ENCODE results near the gene MYBPH.

Gene MYBPH

DNA sequence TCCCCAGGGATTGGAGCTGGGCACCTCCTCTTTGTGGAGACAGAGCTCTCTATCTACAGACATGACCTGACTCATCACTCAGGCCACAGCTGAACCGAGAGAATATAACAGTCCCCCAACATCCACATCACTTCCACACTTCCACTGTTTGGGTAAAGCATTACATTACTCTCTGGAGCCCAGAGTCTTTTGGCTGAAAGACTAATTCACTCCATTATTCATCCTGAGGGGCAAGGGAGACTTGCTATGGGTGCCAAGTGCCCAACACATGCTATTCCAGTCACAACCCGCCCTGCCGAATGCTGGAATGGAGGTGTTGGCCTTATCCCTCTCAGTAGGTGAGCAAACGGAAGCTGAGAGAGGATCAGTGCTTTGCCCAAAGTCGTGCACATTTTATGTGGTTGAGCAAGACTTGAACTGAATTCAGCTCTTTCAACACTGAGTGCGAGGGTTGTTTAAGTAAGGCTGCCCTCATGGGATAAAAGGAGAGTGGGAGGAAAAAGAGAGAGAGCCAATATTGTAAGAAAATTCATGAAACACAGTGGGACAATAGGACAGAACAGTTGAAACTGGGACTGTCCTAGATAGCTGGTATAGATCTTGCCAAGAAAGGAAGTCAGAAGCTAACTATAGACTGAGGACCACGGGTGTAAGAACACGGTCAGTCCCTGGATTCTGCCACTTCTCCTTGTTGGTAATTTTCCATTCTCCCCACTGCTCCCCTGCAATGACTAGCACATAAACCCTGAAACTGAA, 24.4 kb upstream of the MYBPH start:
- no peak for DNase-seq

GRCh38 chr1:203199481-203199815, 23.8 kb upstream of the MYBPH start:
- DNase-seq, result no peak

GRCh38 chr1:203199002-203199401, 23.4 kb upstream of the MYBPH start:
- DNase-seq, result no peak

DNA sequence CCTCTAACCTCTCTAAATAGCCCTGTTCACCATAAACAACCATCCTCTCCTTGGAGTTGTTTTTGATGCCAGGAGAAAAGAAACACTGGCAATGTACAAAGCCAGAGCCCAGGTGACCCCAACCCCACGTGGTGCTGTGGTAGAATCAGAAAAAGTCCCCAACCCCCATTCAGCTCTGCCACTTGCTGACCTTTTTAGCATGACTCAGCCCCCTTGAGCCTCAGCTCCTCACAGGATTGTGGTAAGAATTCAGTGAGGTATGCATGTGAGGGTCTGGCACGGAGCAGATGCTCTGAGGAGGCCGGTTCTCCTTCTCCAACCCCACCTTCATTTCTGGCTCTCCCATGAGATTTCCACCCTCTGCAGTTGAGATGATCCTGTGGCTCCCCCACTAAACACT, 22.0 kb upstream of the MYBPH start:
- DNase-seq, result no peak

GRCh38 chr1:203196371-203196770, 20.7 kb upstream of the MYBPH start:
- DNase-seq, result no peak

GRCh38 chr1:203190949-203191348, 15.3 kb upstream of the MYBPH start:
- no peak for DNase-seq

GRCh38 chr1:203189951-203190352, 14.3 kb upstream of the MYBPH start:
- DNase-seq, result no peak

GRCh38 chr1:203188686-203189232, 13.1 kb upstream of the MYBPH start:
- DNase-seq, result no peak

GRCh38 chr1:203187689-203188264, 12.2 kb upstream of the MYBPH start:
- no peak for DNase-seq

GRCh38 chr1:203187304-203187685, 11.7 kb upstream of the MYBPH start:
- DNase-seq, result no peak

- no peak for DNase-seq
These were observed 11.0 kb upstream of the MYBPH start, which contains the start of gene CHI3L1 for GRCh38 chr1:203186446-203187303. TSS of gene CHI3L1 (minus strand) at chr1:203186704. CDS start at chr1:203186623, 81 bp downstream.

- no peak for DNase-seq
These were observed 10.4 kb upstream of the MYBPH start for GRCh38 chr1:203186091-203186445.

GRCh38 chr1:203185585-203185984, 10.0 kb upstream of the MYBPH start:
- no peak for DNase-seq

DNA sequence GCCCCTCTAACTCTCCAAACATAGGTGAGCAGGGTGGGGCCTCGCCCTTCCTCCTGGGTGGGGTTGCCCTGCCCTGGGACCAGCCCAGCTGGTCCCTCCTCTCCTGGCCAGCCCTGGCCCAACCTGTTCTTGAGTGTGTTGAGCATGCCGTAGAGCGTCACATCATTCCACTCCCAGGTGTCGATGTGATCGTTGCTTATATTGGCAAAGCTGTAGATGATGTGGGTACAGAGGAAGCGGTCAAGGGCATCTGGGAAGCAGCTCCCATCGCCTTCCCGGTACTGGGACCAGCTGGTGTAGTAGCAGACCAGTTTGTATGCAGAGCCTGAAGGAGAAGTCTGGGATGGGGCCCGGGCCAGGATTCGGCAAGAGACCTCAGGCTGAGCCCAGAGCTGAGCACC, 9.4 kb upstream of the MYBPH start:
- DNase-seq, result no peak

- DNase-seq, result no peak
These were observed 8.8 kb upstream of the MYBPH start for GRCh38 chr1:203184467-203184866.

GRCh38 chr1:203183828-203184227, 8.2 kb upstream of the MYBPH start:
- DNase-seq, result no peak

DNA sequence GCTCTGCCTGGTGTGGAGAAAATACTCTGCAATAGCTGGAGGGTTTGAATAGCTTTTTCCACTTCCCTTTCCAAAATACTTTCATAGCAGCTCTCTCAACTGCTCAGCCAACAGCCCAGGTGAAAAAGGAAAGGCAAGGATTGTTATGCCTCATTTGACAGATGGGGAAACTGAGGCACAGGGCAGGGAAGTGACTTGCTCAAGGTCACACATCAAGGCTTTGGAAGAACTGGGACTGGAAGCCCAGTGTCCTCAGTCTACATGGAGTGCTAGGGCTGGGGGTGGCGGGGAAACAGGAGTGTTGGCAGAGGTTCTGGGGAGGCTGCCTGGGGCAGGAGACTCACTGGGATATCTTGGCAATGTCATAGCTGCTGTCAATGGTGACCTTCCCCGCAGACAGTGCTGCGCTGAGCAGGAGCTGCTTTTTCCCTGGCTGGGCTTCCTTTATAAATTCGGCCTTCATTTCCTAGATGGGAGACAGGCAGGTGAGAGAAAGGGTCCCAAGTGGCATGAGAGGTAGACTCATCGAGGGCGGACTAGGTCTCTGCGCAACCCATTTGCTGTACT, 6.8 kb upstream of the MYBPH start:
- DNase-seq, result no peak

GRCh38 chr1:203181586-203182386, 6.2 kb upstream of the MYBPH start:
- DNase-seq, result no peak

GRCh38 chr1:203180611-203181330, 5.1 kb upstream of the MYBPH start:
- DNase-seq, result no peak

GRCh38 chr1:203179667-203180005, 4.0 kb upstream of the MYBPH start:
- no peak for DNase-seq

DNA sequence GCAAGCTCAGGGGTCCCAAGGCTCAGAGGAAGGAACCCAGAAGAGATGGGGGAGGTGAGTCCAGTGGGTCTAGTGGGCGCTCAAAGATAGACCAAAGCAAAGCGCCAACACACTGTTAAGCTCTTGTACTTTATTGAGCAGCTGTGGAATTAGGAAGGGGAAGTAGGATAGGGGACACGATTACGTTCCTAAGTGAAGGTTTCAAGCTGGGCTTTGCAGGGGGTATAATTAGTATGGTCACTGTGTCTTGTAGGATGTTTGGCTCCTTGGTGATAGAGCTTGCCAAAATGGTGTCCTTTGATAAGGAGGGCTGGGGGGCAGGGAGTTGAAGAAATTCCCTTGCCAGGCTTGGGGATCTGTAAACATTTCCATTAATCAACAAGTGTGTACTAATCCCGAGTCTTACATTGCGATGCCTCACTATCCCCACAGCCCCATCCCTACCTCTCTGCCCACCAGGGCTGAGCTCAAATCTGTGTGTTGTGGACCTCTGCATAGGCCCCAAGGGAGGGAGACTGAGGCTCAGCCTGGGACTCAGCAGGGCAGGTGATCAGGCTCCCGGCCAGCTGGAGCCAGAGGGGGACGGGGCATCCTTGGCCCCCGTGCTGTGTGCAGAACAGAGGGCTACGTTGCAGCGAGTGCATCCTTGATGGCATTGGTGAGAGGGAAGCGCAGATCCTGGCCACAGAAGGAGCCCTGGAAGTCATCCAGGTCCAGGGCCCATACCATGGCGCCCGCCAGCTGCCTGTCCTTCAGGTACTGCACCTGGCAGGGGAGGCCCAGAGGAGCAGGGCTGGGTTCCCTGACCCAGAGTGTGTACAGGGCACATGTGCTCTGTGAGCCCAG, 3.4 kb upstream of the MYBPH start:
- DNase-seq, result no peak
